Measurements from ENCODE around the gene RUNX1.

The RUNX1 gene

DNA sequence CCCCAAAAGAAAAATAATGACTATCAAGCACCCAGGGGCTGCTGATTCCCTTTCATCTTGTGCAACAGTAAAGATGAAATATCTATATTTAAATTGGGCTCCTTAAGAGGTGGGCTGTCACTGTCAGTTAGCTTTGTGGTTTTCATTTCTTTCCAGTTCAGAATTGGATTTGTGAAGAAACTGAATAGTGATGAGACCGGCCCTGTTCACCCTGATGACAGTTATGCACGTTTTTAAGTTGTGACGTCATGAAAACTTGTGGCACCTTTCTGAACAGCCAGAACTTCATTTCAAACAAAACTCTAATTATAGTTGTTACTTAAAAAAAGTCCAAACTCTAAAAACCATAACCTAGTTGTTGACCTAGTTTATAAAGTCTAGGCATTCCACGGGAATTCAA, 125.9 kb downstream of the RUNX1 start:
- TF ChIP-seq, protein P1, sequence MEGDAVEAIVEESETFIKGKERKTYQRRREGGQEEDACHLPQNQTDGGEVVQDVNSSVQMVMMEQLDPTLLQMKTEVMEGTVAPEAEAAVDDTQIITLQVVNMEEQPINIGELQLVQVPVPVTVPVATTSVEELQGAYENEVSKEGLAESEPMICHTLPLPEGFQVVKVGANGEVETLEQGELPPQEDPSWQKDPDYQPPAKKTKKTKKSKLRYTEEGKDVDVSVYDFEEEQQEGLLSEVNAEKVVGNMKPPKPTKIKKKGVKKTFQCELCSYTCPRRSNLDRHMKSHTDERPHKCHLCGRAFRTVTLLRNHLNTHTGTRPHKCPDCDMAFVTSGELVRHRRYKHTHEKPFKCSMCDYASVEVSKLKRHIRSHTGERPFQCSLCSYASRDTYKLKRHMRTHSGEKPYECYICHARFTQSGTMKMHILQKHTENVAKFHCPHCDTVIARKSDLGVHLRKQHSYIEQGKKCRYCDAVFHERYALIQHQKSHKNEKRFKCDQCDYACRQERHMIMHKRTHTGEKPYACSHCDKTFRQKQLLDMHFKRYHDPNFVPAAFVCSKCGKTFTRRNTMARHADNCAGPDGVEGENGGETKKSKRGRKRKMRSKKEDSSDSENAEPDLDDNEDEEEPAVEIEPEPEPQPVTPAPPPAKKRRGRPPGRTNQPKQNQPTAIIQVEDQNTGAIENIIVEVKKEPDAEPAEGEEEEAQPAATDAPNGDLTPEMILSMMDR (IDR thresholded peaks at IDR 0.05; ENCODE audit: insufficient read depth, low read length, poor library complexity, severe bottlenecking): no peak
- Histone ChIP-seq H3K36me3 (ENCODE audit: control insufficient read depth, insufficient read depth, low read length) (no peaks in the 10 kb centered on the region), H3K27me3 (replicated peaks; ENCODE audit: control insufficient read depth, insufficient read depth, low read length) (no peaks in the 10 kb centered on the region), H3K4me3 (replicated peaks; ENCODE audit: low read depth, low read length) (no peak overlapping the region)
- DNase-seq (ENCODE audit: extremely low read depth, insufficient read length): no peak

DNA sequence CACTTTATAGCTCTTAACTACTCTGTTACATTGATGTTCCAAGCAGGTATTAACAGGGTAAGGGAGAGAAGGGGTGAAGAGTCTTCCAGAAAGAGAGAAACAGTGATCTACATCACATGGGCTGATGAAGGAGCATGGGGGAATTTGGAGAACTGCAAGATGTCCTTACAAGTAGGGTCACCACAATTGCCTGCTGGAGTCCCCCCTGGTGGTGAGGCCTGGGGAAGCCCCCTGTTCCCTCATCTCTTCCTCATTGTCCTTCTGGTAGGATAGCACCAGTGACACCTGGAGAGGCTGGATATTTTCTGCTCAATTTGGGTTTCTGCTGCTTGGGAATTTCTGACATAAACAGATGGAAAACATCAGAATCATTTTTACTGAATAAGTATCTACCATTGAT, 126.6 kb downstream of the RUNX1 start:
- TF ChIP-seq, protein P1 (IDR thresholded peaks at IDR 0.05; ENCODE audit: insufficient read depth, low read length, poor library complexity, severe bottlenecking): no peak
- Histone ChIP-seq H3K27me3 (replicated peaks; ENCODE audit: control insufficient read depth, insufficient read depth, low read length) (no peaks in the 10 kb centered on the region), H3K36me3 (ENCODE audit: control insufficient read depth, insufficient read depth, low read length) (no peaks in the 10 kb centered on the region), H3K4me3 (replicated peaks; ENCODE audit: low read depth, low read length) (no peak overlapping the region)
- DNase-seq (ENCODE audit: extremely low read depth, insufficient read length): no peak

DNA sequence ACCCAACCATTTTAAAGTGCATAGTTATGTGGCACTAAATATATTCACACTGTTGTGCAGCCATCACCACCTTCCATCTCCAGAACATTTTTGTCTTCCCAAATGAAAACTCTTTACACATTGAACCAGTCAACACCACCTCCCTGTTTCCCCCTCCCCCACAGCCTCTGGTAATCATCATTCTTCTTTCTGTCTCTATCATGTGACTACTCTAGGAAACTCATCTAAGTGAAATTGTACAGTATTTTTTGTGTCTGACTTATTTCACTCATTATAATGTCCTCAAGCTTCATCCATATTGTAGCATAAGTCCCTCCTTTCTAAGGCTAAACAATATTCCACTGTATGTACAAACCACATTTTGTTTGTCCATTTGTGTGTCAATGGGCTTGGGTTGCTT, 128.0 kb downstream of the RUNX1 start:
- no peak overlapping the region for H3K4me3 ChIP-seq (replicated peaks; ENCODE audit: low read depth, low read length)
- no peak for DNase-seq (ENCODE audit: extremely low read depth, insufficient read length)
- no peaks in the 10 kb centered on the region for H3K27me3 ChIP-seq (replicated peaks; ENCODE audit: control insufficient read depth, insufficient read depth, low read length)
- no peaks in the 10 kb centered on the region for H3K36me3 ChIP-seq (ENCODE audit: control insufficient read depth, insufficient read depth, low read length)
- TF ChIP-seq, protein P1 (IDR thresholded peaks at IDR 0.05; ENCODE audit: insufficient read depth, low read length, poor library complexity, severe bottlenecking): no peak

DNA sequence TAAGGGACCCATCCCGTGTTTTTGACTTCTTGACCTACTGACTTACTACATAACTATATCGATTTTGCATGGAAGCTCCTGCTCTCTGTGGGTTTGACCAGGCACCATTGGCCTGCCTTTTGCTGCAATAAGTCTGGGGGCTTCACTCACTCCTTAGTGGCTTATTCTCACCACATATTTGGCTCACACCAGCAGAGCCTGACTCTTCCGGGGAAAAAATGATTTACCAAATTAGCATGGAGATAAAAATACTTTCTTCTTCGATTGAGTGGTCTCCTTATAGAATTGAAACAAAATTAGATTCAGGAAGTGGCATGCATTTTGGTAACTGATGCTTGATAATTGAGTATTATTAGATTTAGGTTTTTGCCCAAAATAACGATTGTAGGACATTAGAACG, 129.7 kb downstream of the RUNX1 start:
- no peak overlapping the region for H3K4me3 ChIP-seq (replicated peaks; ENCODE audit: low read depth, low read length)
- no peaks in the 10 kb centered on the region for H3K36me3 ChIP-seq (ENCODE audit: control insufficient read depth, insufficient read depth, low read length)
- H3K27me3 ChIP-seq (replicated peaks; ENCODE audit: control insufficient read depth, insufficient read depth, low read length): no peaks in the 10 kb centered on the region
- DNase-seq (ENCODE audit: extremely low read depth, insufficient read length): no peak
- TF ChIP-seq, protein P1 (IDR thresholded peaks at IDR 0.05; ENCODE audit: insufficient read depth, low read length, poor library complexity, severe bottlenecking): no peak

DNA sequence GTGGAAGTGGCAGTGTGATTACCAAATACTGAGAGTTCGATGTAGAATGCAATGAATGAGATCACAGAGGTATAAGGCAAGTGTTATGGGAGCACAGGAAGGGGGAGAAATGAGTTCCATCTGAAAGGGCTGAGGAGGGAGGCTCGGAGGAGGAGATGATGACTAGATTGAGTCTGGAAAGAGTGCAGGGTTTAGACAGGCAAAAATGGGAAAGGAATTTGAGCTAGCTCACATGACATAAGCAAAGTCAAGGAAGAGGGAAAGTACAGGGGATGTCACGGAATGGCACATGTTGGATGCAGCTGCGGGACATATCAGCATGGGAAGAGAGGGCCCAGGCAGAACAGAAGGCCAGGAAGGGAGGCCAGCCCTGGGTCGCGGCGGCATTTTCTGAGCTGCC, 132.7 kb downstream of the RUNX1 start:
- DNase-seq (ENCODE audit: extremely low read depth, insufficient read length): no peak
- Histone ChIP-seq H3K36me3 (ENCODE audit: control insufficient read depth, insufficient read depth, low read length) (no peaks in the 10 kb centered on the region), H3K4me3 (replicated peaks; ENCODE audit: low read depth, low read length) (no peak overlapping the region), H3K27me3 (replicated peaks; ENCODE audit: control insufficient read depth, insufficient read depth, low read length) (peaks cover 3% of the 10 kb centered on the region; the same call in 1 of the 2 replicates)
- TF ChIP-seq, protein P1 (IDR thresholded peaks at IDR 0.05; ENCODE audit: insufficient read depth, low read length, poor library complexity, severe bottlenecking): no peak

DNA sequence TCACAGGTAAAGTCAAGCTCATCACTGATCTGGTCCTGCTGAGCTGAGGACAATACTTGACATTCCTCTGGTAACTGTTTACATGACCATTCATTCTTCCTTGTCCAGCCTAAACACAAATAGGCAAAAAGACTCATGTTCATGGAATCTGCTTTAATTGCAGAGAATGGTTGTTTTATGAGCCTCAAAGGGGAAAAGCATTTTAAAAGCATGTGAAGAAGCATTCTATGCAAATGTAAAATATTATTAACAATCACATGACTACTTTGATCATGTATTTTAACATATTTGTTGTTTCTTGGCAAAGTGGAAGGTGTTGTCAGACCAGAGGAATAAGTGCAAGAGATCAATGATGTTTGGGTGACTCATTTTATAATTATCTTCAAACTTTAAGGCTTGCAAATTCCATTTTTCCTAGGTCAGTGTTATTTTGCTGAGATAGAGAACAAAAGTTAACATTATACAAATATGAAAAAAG, 133.7 kb downstream of the RUNX1 start:
- Histone ChIP-seq H3K27me3 (replicated peaks; ENCODE audit: control insufficient read depth, insufficient read depth, low read length) (peaks cover 3% of the 10 kb centered on the region; the same call in 1 of the 2 replicates), H3K4me3 (replicated peaks; ENCODE audit: low read depth, low read length) (no peak overlapping the region), H3K36me3 (ENCODE audit: control insufficient read depth, insufficient read depth, low read length) (no peaks in the 10 kb centered on the region)
- TF ChIP-seq, protein P1 (IDR thresholded peaks at IDR 0.05; ENCODE audit: insufficient read depth, low read length, poor library complexity, severe bottlenecking): no peak
- DNase-seq (ENCODE audit: extremely low read depth, insufficient read length): no peak
